AG04449 (cell line): ENCODE results near the gene ACOX3.

ENCODE experiments used
- CTCF ChIA-PET: fragments of 350-600 bp; formaldehyde crosslinking; extraction: SDS; loops from one replicate; lab custom pipeline; 2021; ENCODE audit warnings: antibody characterized with exemption; lab: Yijun Ruan, JAX
- POLR2A ChIA-PET: fragments of 400-600, 350-600 bp; formaldehyde crosslinking; extraction: SDS; loops from one replicate; lab custom pipeline; 2020; ENCODE audit warnings: antibody characterized with exemption, inconsistent platforms; lab: Yijun Ruan, JAX
- DNase-seq: peaks from one replicate; pipeline ENCODE4 v3.0.0-alpha.2; 2010; ENCODE audit warnings: low read depth, low spot score
- H3K4me3 ChIP-seq: 2 replicates; pipeline ENCODE4 v1.5.1; 2011; ENCODE audit warnings: low read depth, mild to moderate bottlenecking, control low read depth, low read length
- CTCF ChIP-seq: IDR thresholded peaks from one replicate; pipeline ENCODE4 v1.5.1; 2011; ENCODE audit warnings: mild to moderate bottlenecking, moderate library complexity, low read length, control low read depth, inconsistent platforms; ENCODE audit not compliant: insufficient read depth; ENCODE audit errors: missing control alignments

Gene ACOX3

DNA sequence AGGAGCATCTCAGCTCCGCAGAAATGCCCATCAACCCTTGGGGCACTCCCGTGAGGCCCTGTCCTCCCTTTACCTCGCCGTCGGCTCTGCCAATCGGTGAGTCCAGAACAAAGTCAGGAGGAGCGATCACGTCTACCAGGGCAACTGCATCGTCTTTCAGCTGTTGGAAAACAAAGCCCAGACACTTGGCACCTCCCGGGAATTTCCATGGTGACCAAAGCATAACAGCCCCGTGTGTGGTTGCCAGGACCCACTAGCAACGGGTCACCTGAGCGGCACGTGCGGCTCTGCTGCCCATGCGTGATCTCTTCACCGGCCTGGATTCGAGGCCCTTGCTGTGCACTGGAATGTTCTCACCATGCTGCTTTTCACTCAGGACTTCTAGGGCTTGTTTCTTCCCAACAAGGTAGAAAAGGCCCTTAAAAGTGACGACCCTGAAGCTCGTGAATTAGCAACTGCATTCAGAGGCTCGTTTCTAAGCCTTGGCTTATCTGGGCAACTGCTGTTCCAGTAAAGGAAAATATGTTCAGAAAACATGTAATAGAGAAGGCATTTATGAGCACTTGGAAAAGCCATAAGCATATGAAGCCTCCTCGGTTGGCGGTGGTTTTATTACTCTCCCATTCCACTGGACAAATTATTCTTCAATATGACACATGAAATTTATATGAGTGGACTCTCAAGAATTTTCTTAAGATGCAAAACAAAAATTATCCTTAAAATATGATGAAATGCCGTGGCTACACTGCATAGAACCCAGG, 69.5 kb downstream of the ACOX3 start:
- TF ChIP-seq CTCF = no peak
- CTCF ChIA-PET = interaction anchor here (1.1 kb wide), 1 partner anchor 32 kb away, joined by 3 read pairs; no protein-coding TSS in a partner anchor
- DNase-seq = no peak
- H3K4me3 ChIP-seq = no peak overlapping the region
- POLR2A ChIA-PET = no interaction called here

DNA sequence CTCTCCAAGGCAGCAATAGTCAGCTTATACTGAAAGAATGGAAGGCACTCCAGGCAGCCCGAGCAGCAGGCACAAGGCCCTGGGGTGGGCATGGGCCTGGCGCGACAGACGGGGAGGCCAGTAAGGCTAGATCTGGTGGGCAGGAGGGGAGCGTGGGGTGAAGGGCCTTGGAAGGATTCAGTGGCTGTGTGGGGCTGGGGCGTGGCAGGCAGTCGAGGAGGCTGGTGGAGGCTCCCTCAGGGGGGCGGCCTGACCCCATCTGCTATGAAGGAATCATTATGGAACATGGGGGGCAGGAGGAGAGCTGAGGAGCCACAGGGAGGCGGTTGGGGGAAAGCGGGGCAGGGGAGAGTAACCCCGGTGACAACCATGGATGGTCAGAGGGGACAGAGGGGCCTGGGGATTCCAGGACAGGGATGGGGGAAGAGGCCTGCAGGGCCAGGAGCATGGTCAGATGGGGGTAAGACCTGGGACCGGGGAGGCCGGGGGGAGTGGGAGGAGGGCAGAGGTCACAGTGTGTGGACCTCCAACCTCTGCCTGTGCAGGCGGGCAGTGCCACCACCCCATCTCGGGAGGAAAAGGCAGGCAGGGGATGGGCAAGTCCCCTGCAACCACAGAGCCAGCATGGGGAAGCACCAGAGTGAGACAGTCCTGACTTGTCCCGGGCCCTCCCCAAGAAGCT, 70.3 kb downstream of the ACOX3 start:
- TF ChIP-seq CTCF = no peak
- no peak overlapping the region for H3K4me3 ChIP-seq
- ChIA-PET POLR2A (no interaction called here), CTCF (interaction anchor here (1.1 kb wide), 1 partner anchor 33 kb away, joined by 3 read pairs; no protein-coding TSS in a partner anchor)
- DNase-seq = no peak

DNA sequence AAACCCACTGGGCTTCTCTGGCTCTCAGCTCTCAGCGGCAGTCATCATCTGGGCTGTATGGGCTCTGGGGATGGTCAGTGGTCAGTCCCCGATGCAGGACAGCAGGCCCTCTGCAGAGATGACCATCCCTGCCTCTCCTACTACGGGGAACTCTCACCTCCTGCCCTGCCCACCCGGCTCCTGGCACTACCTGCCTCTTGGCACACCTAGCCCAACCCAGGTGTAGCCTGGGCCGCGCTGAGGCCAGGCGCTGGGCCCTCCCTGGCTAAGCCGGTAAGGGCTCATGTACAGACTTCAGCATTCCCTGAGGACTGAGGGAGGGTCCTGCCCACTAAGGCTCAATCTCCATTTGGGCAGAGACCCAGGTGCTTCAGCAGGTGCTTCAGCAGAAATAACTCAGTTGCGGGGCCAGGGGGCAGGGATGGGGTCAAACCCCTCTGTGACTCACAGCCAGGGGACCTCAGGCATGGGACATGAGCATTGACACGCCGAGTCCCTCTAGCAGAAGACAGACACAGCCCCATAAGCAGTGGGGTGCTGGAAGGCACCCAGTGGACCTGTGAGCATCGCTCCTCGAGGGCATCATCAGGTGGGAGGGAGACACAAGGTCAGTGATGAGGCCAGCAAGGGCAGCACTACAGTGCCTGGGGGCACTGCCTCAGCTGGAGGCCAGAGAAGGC, 71.0 kb downstream of the ACOX3 start:
- TF ChIP-seq CTCF = no peak
- DNase-seq = no peak
- ChIA-PET CTCF (no interaction called here), POLR2A (no interaction called here)
- no peak overlapping the region for H3K4me3 ChIP-seq

- no peak overlapping the region for H3K4me3 ChIP-seq
- ChIA-PET CTCF (interaction anchor here (1.0 kb wide), 1 partner anchor 34 kb away, joined by 3 read pairs; no protein-coding TSS in a partner anchor), POLR2A (no interaction called here)
- no peak for DNase-seq
- TF ChIP-seq CTCF = no peak
Observed at GRCh38 chr4:8368998-8369397, 71.5 kb downstream of the ACOX3 start.

DNA sequence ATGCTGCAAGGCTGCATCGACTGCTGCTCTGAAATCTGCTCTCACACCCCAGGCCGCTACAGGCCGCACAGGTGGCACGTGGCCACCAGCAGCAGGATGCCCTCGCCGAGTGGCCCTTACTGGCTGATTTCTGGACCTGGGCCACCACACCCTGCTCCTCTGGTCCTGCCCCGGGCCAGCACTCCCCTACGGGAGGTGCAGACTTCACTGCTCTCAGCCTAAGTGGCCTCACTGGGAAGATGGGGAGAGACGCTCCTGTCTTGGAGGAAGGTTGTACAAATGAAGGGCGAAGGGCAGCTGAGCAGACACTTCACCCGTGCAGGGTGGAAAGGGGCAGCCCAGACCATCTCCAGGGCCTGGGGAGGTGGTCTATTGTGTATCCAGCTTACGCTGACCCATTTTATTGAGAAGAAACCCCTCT, 72.5 kb downstream of the ACOX3 start:
- TF ChIP-seq CTCF = no peak
- DNase-seq = no peak
- H3K4me3 ChIP-seq = no peak overlapping the region
- POLR2A ChIA-PET = no interaction called here
- CTCF ChIA-PET = interaction anchor here (1.0 kb wide), 1 partner anchor 35 kb away, joined by 3 read pairs; no protein-coding TSS in a partner anchor

- ChIA-PET POLR2A (no interaction called here), CTCF (no interaction called here)
- no peak overlapping the region for H3K4me3 ChIP-seq
- DNase-seq = no peak
- no peak for TF ChIP-seq CTCF
Observed at GRCh38 chr4:8366601-8367000, 73.9 kb downstream of the ACOX3 start.
